ENCODE measurements around the gene CR2. TPM values are rescaled to one million over a fixed set of nuclear protein-coding genes. Genes with fewer than 3 reads are reported as not detected.

The CR2 gene
- total RNA-seq (2014; rRNA removed; shearing (Covaris generic)): 0.03 and 0.04 TPM in 2 replicates

- H3K4me1 ChIP-seq: no peaks in the 10 kb centered on the region
- H3K9me3 ChIP-seq (replicated peaks): no peaks in the 10 kb centered on the region
- H3K27ac ChIP-seq: no peak within 1 kb of the TSS
- DNase-seq: no peak
- peaks cover 4% of the 10 kb centered on the region; the same call in 1 of the 2 replicates for H3K27me3 ChIP-seq
- H3K36me3 ChIP-seq: no peaks in the 10 kb centered on the region
- H3K4me3 ChIP-seq: no peak within 1 kb of the TSS
These were observed at the start of gene CR2 for GRCh38 chr1:207454046-207454964. Gene CR2, plus strand, starts transcription at chr1:207454328. Its CDS starts 91 bp downstream, at chr1:207454419.

- no peak overlapping the region for H3K27ac ChIP-seq
- H3K9me3 ChIP-seq (replicated peaks): no peaks in the 10 kb centered on the region
- DNase-seq: peak; percentile 28 to 79
- no peaks in the 10 kb centered on the region for H3K36me3 ChIP-seq
- no peaks in the 10 kb centered on the region for H3K27me3 ChIP-seq
- no peak overlapping the region for H3K4me3 ChIP-seq
- H3K4me1 ChIP-seq: no peaks in the 10 kb centered on the region
These were observed 49.1 kb upstream of the CR2 start for GRCh38 chr1:207404849-207405525.

- Histone ChIP-seq H3K27ac (no peak overlapping the region), H3K4me3 (no peak overlapping the region), H3K27me3 (no peaks in the 10 kb centered on the region), H3K4me1 (no peaks in the 10 kb centered on the region), H3K36me3 (no peaks in the 10 kb centered on the region), H3K9me3 (replicated peaks) (no peaks in the 10 kb centered on the region)
- no peak for DNase-seq
These were observed 48.3 kb upstream of the CR2 start for GRCh38 chr1:207405814-207406213.

GRCh38 chr1:207407655-207408260, 46.4 kb upstream of the CR2 start:
- H3K9me3 ChIP-seq (replicated peaks): no peaks in the 10 kb centered on the region
- no peak overlapping the region for H3K27ac ChIP-seq
- no peak for DNase-seq
- no peaks in the 10 kb centered on the region for H3K4me1 ChIP-seq
- H3K27me3 ChIP-seq: no peaks in the 10 kb centered on the region
- H3K4me3 ChIP-seq: no peak overlapping the region
- no peaks in the 10 kb centered on the region for H3K36me3 ChIP-seq

GRCh38 chr1:207412845-207413244, 41.3 kb upstream of the CR2 start:
- no peak for DNase-seq
- H3K9me3 ChIP-seq (replicated peaks): 0 out of 2 replicates have a peak, but pooled peaks cover 3% of the 10 kb centered on the region

GRCh38 chr1:207414606-207415108, 39.5 kb upstream of the CR2 start:
- H3K27ac ChIP-seq: no peak overlapping the region
- no peak for DNase-seq
- H3K27me3 ChIP-seq: no peaks in the 10 kb centered on the region
- 0 out of 2 replicates have a peak, but pooled peaks cover 3% of the 10 kb centered on the region for H3K9me3 ChIP-seq (replicated peaks)
- no peaks in the 10 kb centered on the region for H3K36me3 ChIP-seq
- H3K4me1 ChIP-seq: no peaks in the 10 kb centered on the region
- no peak overlapping the region for H3K4me3 ChIP-seq

More at GRCh38 chr1:207412845-207413244, 41.3 kb upstream of the CR2 start:
- Histone ChIP-seq H3K36me3 (no peaks in the 10 kb centered on the region), H3K4me1 (no peaks in the 10 kb centered on the region), H3K27me3 (no peaks in the 10 kb centered on the region), H3K27ac (no peak overlapping the region), H3K4me3 (no peak overlapping the region)

- Histone ChIP-seq H3K4me3 (no peak overlapping the region), H3K36me3 (no peaks in the 10 kb centered on the region), H3K27ac (no peak overlapping the region), H3K4me1 (no peaks in the 10 kb centered on the region), H3K27me3 (no peaks in the 10 kb centered on the region), H3K9me3 (replicated peaks) (0 out of 2 replicates have a peak, but pooled peaks cover 3% of the 10 kb centered on the region)
- no peak for DNase-seq
These were observed 37.1 kb upstream of the CR2 start for GRCh38 chr1:207417076-207417475.

- DNase-seq: no peak
- no peak overlapping the region for H3K4me3 ChIP-seq
- H3K9me3 ChIP-seq (replicated peaks): 0 out of 2 replicates have a peak, but pooled peaks cover 3% of the 10 kb centered on the region
- no peaks in the 10 kb centered on the region for H3K4me1 ChIP-seq
- H3K27me3 ChIP-seq: no peaks in the 10 kb centered on the region
- no peak overlapping the region for H3K27ac ChIP-seq
- H3K36me3 ChIP-seq: no peaks in the 10 kb centered on the region
These were observed 35.8 kb upstream of the CR2 start for GRCh38 chr1:207418351-207418750.

- Histone ChIP-seq H3K27ac (no peak overlapping the region), H3K27me3 (no peaks in the 10 kb centered on the region), H3K9me3 (replicated peaks) (0 out of 2 replicates have a peak, but pooled peaks cover 3% of the 10 kb centered on the region), H3K4me1 (no peaks in the 10 kb centered on the region), H3K4me3 (no peak overlapping the region), H3K36me3 (no peaks in the 10 kb centered on the region)
- DNase-seq: no peak
These were observed 34.0 kb upstream of the CR2 start for GRCh38 chr1:207420109-207420508.

GRCh38 chr1:207421078-207421477, 33.0 kb upstream of the CR2 start:
- Histone ChIP-seq H3K4me1 (no peaks in the 10 kb centered on the region), H3K4me3 (no peak overlapping the region), H3K36me3 (no peaks in the 10 kb centered on the region), H3K27ac (no peak overlapping the region), H3K9me3 (replicated peaks) (0 out of 2 replicates have a peak, but pooled peaks cover 3% of the 10 kb centered on the region), H3K27me3 (no peaks in the 10 kb centered on the region)
- no peak for DNase-seq

GRCh38 chr1:207423560-207424292, 30.4 kb upstream of the CR2 start:
- Histone ChIP-seq H3K36me3 (no peaks in the 10 kb centered on the region), H3K27me3 (no peaks in the 10 kb centered on the region), H3K27ac (no peak overlapping the region), H3K4me1 (no peaks in the 10 kb centered on the region), H3K4me3 (no peak overlapping the region), H3K9me3 (replicated peaks) (no peaks in the 10 kb centered on the region; the same call in 1 of the 2 replicates)
- no peak for DNase-seq

GRCh38 chr1:207424570-207425131, 29.5 kb upstream of the CR2 start:
- Histone ChIP-seq H3K4me1 (no peaks in the 10 kb centered on the region), H3K27ac (no peak overlapping the region), H3K27me3 (no peaks in the 10 kb centered on the region), H3K4me3 (no peak overlapping the region), H3K36me3 (no peaks in the 10 kb centered on the region), H3K9me3 (replicated peaks) (no peaks in the 10 kb centered on the region; the same call in 1 of the 2 replicates)
- no peak for DNase-seq

- Histone ChIP-seq H3K36me3 (no peaks in the 10 kb centered on the region), H3K27ac (no peak overlapping the region), H3K4me1 (no peaks in the 10 kb centered on the region), H3K9me3 (replicated peaks) (no peaks in the 10 kb centered on the region; the same call in 1 of the 2 replicates), H3K4me3 (no peak overlapping the region), H3K27me3 (peaks cover under 1% of the 10 kb centered on the region; the same call in 1 of the 2 replicates)
- peak in 1 of 2 experiments; percentile 4 for DNase-seq
These were observed 26.1 kb upstream of the CR2 start for GRCh38 chr1:207427832-207428585.
